Esophagus mucosa (tissue), 1 donor: ENCODE results near the gene GBA2. TPM values are rescaled to one million over a fixed set of nuclear protein-coding genes. Genes with fewer than 3 reads are reported as not detected.

Experiments
- ATAC-seq: fragments of 200-7000 bp; cut with Tn5 transposase; one replicate; pipeline ENCODE4 v1.9.1; 2020
- total RNA-seq: library from RNA; stranded (reverse); gene quantifications from one replicate; pipeline ENCODE4 v1.2.4, GENCODE V29; 2023
- donor health status: DM: yes; HTN: yes; CAD: no.

The GBA2 gene
- total RNA-seq, 1 donor from 2014 or later = 20.9 TPM

GRCh38 chr9:35690614-35691333, 58.3 kb downstream of the GBA2 start:
- peak; percentile 31 for ATAC-seq

GRCh38 chr9:35690294-35690613, 58.8 kb downstream of the GBA2 start:
- ATAC-seq = peak; percentile 31

- ATAC-seq = peak; percentile 39
Observed at GRCh38 chr9:35689542-35690293, 59.3 kb downstream of the GBA2 start, which contains the start of gene TPM2. TSS of gene TPM2 (minus strand) at chr9:35689925. CDS start at chr9:35689817, 108 bp downstream.

- peak; percentile 24 for ATAC-seq
Observed at GRCh38 chr9:35688558-35689541, 60.2 kb downstream of the GBA2 start.

GRCh38 chr9:35687972-35688557, 61.0 kb downstream of the GBA2 start:
- no peak for ATAC-seq

- no peak for ATAC-seq
Observed at GRCh38 chr9:35687306-35687705, 61.7 kb downstream of the GBA2 start.

Other genes starting within 250 kb of the GBA2 start
- 9.5 TPM for gene TESK1, start 144.0 kb downstream of the GBA2 start, total RNA-seq
- 0.52 TPM for gene CD72, start 130.8 kb downstream of the GBA2 start, total RNA-seq
- 0.44 TPM for gene SIT1, start 98.3 kb downstream of the GBA2 start, total RNA-seq
- 5,550 TPM for gene RMRP, start 91.2 kb downstream of the GBA2 start, total RNA-seq
- 7.9 TPM for gene CCDC107, start 90.9 kb downstream of the GBA2 start, total RNA-seq
- 2.4 TPM for gene ARHGEF39, start 84.0 kb downstream of the GBA2 start, total RNA-seq
- gene CA9, start 75.3 kb downstream of the GBA2 start, total RNA-seq = 1.6 TPM
- 31.2 TPM for gene TPM2, start 59.3 kb downstream of the GBA2 start, total RNA-seq
- 84.6 TPM for gene TLN1, start 17.0 kb downstream of the GBA2 start, total RNA-seq
- 15.1 TPM for gene CREB3, start 16.6 kb downstream of the GBA2 start, total RNA-seq
- gene RGP1, start 59 bp upstream of the GBA2 start, total RNA-seq = 17.4 TPM
- gene MSMP, start 5.0 kb upstream of the GBA2 start, total RNA-seq = not detected
- 1.3 TPM for gene NPR2, start 42.4 kb upstream of the GBA2 start, total RNA-seq
- 0.20 TPM for gene SPAG8, start 63.0 kb upstream of the GBA2 start, total RNA-seq
- gene HINT2, start 65.8 kb upstream of the GBA2 start, total RNA-seq = 30.2 TPM
- not detected for gene FAM221B, start 79.5 kb upstream of the GBA2 start, total RNA-seq
- 1.7 TPM for gene TMEM8B, start 80.0 kb upstream of the GBA2 start, total RNA-seq
- gene OR13J1, start 121.2 kb upstream of the GBA2 start, total RNA-seq = not detected
- gene HRCT1, start 157.0 kb upstream of the GBA2 start, total RNA-seq = 1.2 TPM
- gene SPAAR, start 160.3 kb upstream of the GBA2 start, total RNA-seq = 0.16 TPM
- gene OR2S2, start 208.9 kb upstream of the GBA2 start, total RNA-seq = not detected